HCT116 (cell line): ENCODE measurements around the gene PNMA6E. TPM values are rescaled to one million over a fixed set of nuclear protein-coding genes. Genes with fewer than 3 reads are reported as not detected.
"Not testable (repeated sequence)": the region's sequence is repeated elsewhere in the genome, so short reads cannot be mapped to it uniquely, and the experiment has no call there.

ENCODE experiments used
- ATAC-seq: fragments of 200-7000 bp; cut with Tn5 transposase; 2 replicates; pipeline ENCODE4 v1.9.1; 2020; ENCODE audit warnings: mild to moderate bottlenecking, moderate library complexity
- BruUV-seq: library from RNA; stranded (reverse); fragments of 400-500 nt; replicated peaks from 2 replicates; lab custom pipeline; 2021; lab: Mats Ljungman, UMichigan
- CTCF ChIA-PET: fragments of 300-600 bp; sonication (Branson Sonifier 250); formaldehyde crosslinking; loops from one replicate; lab custom pipeline; 2021; ENCODE audit warnings: antibody characterized with exemption; lab: Charles Lee
- POLR2A ChIA-PET: fragments of 300-600, 350-600 bp; sonication (Branson Sonifier 250); formaldehyde crosslinking; loops from one replicate; lab custom pipeline; 2021; ENCODE audit warnings: antibody characterized with exemption; lab: Charles Lee
- RAD21 ChIA-PET, 2 experiments: fragments of 300-600 bp; sonication (Branson Sonifier 250); formaldehyde crosslinking; loops; one replicate each; lab custom pipeline; 2023; ENCODE audit warnings: low total read pairs in 2 of 2; ENCODE audit not compliant: uncharacterized antibody in 2 of 2, unreplicated experiment in 2 of 2, low non-redundant PET in 1 of 2; lab: Charles Lee
- DNase-seq: peaks from one replicate; pipeline ENCODE4 v3.0.0-alpha.2; 2010; ENCODE audit warnings: low read depth, low spot score
- H2AFZ ChIP-seq: fragments of 200-600 bp; shearing (Covaris generic), sonication (generic); 2 replicates; pipeline ENCODE4 v1.6.1; 2017; ENCODE audit warnings: low read depth, mixed run types, mixed read lengths, antibody characterized with exemption, low read length; ENCODE audit not compliant: poor library complexity, severe bottlenecking
- H3K27ac ChIP-seq: 2 replicates; pipeline ENCODE4 v1.5.1; 2012; ENCODE audit warnings: low read depth, low read length
- H3K27me3 ChIP-seq: fragments of 200-600 bp; sonication (generic); 2 replicates; pipeline ENCODE4 v1.6.1; 2016; ENCODE audit warnings: mixed run types, low read length, mixed read lengths; ENCODE audit not compliant: insufficient read depth
- H3K36me3 ChIP-seq, 2 experiments: fragments of 200-500 bp in 1 of 2; fragments of 200-600 bp in 1 of 2; sonication (Bioruptor generic) in 1 of 2; sonication (generic) in 1 of 2; 2 replicates each; pipeline versions ENCODE4 v1.5.1 to v1.6.1; 2014 to 2016; ENCODE audit warnings: low read length in 2 of 2, inconsistent platforms in 1 of 2, mixed read lengths in 1 of 2, mixed run types in 1 of 2; ENCODE audit not compliant: insufficient read depth in 2 of 2, control insufficient read depth in 1 of 2
- H3K4me1 ChIP-seq, 2 experiments: fragments of 200-600 bp in 1 of 2; sonication (generic) in 1 of 2; 2 replicates each; pipeline versions ENCODE4 v1.5.1 to v1.6.1; 2012 to 2017; ENCODE audit warnings: low read length in 2 of 2, inconsistent platforms in 1 of 2, mild to moderate bottlenecking in 1 of 2, mixed read lengths in 1 of 2, mixed run types in 1 of 2, moderate library complexity in 1 of 2; ENCODE audit not compliant: insufficient read depth in 2 of 2, control insufficient read depth in 1 of 2
- H3K4me2 ChIP-seq: fragments of 200-600 bp; sonication (generic); 2 replicates; pipeline ENCODE4 v1.6.1; 2017; ENCODE audit warnings: mixed run types, low read length, mixed read lengths
- H3K4me3 ChIP-seq, 2 experiments: fragments of 200-600 bp in 1 of 2; sonication (generic) in 1 of 2; replicated peaks in 1 of 2; 2 replicates each; pipeline ENCODE4 v1.5.1; 2011 to 2016; ENCODE audit warnings: low read length in 2 of 2, control low read depth in 1 of 2, low read depth in 1 of 2, mild to moderate bottlenecking in 1 of 2, mixed read lengths in 1 of 2, mixed run types in 1 of 2
- H3K79me2 ChIP-seq: fragments of 200-600 bp; sonication (generic); 2 replicates; pipeline ENCODE4 v1.6.1; 2017; ENCODE audit warnings: mild to moderate bottlenecking, mixed run types, low read length, moderate library complexity, mixed read lengths; ENCODE audit not compliant: insufficient read depth
- H3K9ac ChIP-seq: fragments of 200-600 bp; sonication (generic); 2 replicates; pipeline ENCODE4 v1.6.1; 2016; ENCODE audit warnings: low read length, mixed read lengths
- H3K9me2 ChIP-seq: fragments of 200-600 bp; sonication (generic), shearing (Covaris generic); 2 replicates; pipeline ENCODE4 v1.6.1; 2017; ENCODE audit warnings: mixed run types, mild to moderate bottlenecking, moderate library complexity; ENCODE audit not compliant: insufficient read depth
- H3K9me3 ChIP-seq, 2 experiments: fragments of 200-500 bp in 1 of 2; fragments of 200-600 bp in 1 of 2; sonication (Bioruptor generic) in 1 of 2; sonication (generic) in 1 of 2; 2 replicates each; pipeline ENCODE4 v1.6.1; 2014 to 2017; ENCODE audit warnings: low read length in 2 of 2, mixed read lengths in 2 of 2, inconsistent platforms in 1 of 2, low read depth in 1 of 2, mild to moderate bottlenecking in 1 of 2, mixed run types in 1 of 2, moderate library complexity in 1 of 2; ENCODE audit not compliant: control insufficient read depth in 1 of 2, insufficient read depth in 1 of 2
- H4K20me1 ChIP-seq: fragments of 200-600 bp; sonication (generic), shearing (Covaris generic); 2 replicates; pipeline ENCODE4 v1.6.1; 2017; ENCODE audit warnings: mixed run types, mild to moderate bottlenecking, moderate library complexity; ENCODE audit not compliant: insufficient read depth
- REST ChIP-seq: IDR thresholded peaks from 2 replicates; pipeline ENCODE4 v1.6.1; 2012; ENCODE audit warnings: low read depth
- SIN3A ChIP-seq: IDR thresholded peaks from 2 replicates; pipeline ENCODE4 v1.6.1; 2012; ENCODE audit warnings: low read depth
- SRF ChIP-seq: IDR thresholded peaks from 2 replicates; pipeline ENCODE4 v1.6.1; 2012; ENCODE audit warnings: low read depth
- ZNF274 ChIP-seq: fragments of 200-500 bp; sonication (Bioruptor generic); IDR thresholded peaks from 2 replicates; pipeline ENCODE4 v1.6.1; 2014; ENCODE audit warnings: mild to moderate bottlenecking, low read depth, low read length, inconsistent platforms
- intact Hi-C: fragments of 100-400 bp; cut with micrococcal nuclease; formaldehyde crosslinking; loops from 2 replicates; pipeline ENCODE4 v1.10.0; 2022
- total RNA-seq: library from RNA; stranded (reverse); gene quantifications from one replicate; pipeline ENCODE4 v1.2.1, GENCODE V29; 2021; ENCODE audit not compliant: unreplicated experiment

Gene PNMA6E
- total RNA-seq, 1 experiment from 2014 or later = not detected

DNA sequence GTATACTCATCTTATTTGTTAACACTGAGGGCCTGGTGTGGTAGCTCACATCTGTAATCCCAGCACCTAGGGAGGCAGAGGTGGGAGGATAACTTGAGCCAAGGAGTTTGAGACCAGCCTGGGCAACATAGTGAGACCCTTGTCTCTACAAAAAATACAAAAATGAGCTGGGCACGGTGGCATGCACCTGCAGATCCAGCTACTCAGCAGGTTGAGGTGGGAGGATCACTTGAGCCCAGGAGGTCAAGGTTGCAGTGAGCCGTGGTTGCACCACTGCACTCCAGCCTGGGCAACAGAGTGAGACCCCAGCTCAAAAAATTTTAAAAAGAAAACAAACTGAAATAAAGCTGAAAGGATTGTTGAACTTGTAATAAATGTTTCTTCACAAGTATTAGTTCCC is 16.2 kb downstream of the PNMA6E start:
- H3K4me2 ChIP-seq, H3K9me2 ChIP-seq, H4K20me1 ChIP-seq, CTCF ChIA-PET, H3K9ac ChIP-seq, DNase-seq, H3K27me3 ChIP-seq, H2AFZ ChIP-seq, BruUV-seq, H3K4me1 ChIP-seq, ATAC-seq, H3K36me3 ChIP-seq, H3K27ac ChIP-seq, intact Hi-C loops, H3K79me2 ChIP-seq, H3K4me3 ChIP-seq, POLR2A ChIA-PET, H3K9me3 ChIP-seq, RAD21 ChIA-PET: not testable (repeated sequence)

- Histone ChIP-seq H3K9me2 (no peaks in the 10 kb centered on the region), H3K27ac (no peak overlapping the region), H3K9me3 (no peaks in the 10 kb centered on the region), H3K4me3 (no peak overlapping the region), H3K36me3 (no peaks in the 10 kb centered on the region), H3K4me1 (no peaks in the 10 kb centered on the region), H3K27me3 (no peaks in the 10 kb centered on the region), H4K20me1 (no peaks in the 10 kb centered on the region), H3K9ac (no peak overlapping the region), H3K79me2 (no peaks in the 10 kb centered on the region), H2AFZ (no peak overlapping the region), H3K4me2 (no peak overlapping the region)
- ChIA-PET CTCF (no interaction called here), POLR2A (no interaction called here), RAD21 (no interaction called here)
- TF ChIP-seq SIN3A = no peak
- no peak for TF ChIP-seq SRF
- TF ChIP-seq REST = no peak
- no peak for TF ChIP-seq ZNF274
- DNase-seq (no peak), ATAC-seq (no peak)
- intact Hi-C loops = no loop called here
- no TSS peak for BruUV-seq
Observed at GRCh38 chrX:153384390-153384789, 16.8 kb downstream of the PNMA6E start.
